ENCODE results near the gene KIF26A.

KIF26A gene

DNA sequence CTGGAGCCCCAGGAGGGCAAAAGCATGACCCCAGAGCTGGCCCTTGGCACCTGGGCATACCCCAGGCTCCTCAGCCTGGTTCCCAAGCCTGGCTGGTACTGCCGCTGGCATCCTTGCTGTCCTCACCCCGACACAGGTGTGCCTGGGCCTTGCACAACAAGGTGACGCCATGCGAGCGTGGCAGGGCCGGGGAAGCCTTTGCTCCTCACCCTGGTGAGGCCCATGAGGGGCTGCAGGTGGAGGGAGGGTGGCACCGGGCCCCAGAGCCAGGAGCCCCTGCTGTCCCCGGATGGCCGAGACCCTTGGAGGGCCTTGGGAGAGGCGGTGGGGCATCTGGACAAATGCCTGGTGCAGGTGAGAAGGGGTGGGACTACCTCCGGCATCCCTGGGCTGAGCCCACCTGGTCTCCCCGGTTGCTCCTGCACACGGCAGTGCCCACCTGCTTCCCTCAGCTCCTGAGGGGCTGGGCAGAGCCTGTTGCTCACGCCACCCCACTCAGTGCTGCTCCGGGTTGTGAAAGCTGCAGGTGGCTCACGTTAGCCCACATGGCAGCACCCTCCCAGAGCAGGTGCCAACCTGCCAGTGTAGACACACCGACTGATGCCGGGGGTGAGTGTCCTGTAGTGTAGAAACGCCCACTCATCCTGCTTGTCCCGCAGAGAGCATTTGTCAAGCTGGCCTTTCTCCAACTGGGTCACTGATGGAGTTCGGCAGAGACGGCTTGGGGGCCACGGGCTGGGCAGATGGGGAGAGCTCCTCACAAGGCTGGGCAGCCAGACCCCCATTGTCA is 24.6 kb upstream of the KIF26A start:
- Histone ChIP-seq H3K27ac (no peak overlapping the region), H3K9ac (no peak overlapping the region), H3K4me2 (no peak overlapping the region), H3K36me3 (no peaks in the 10 kb centered on the region), H3K27me3 (peaks cover 48 to 55% (median 52%) of the 10 kb centered on the region in 11 experiments), H3K9me3 (replicated peaks in 1 of 11) (peaks cover 0 to 6% (median 0%) of the 10 kb centered on the region in 11 experiments; a peak in 1 of 22 replicates), H3K4me1 (peaks cover 9 to 38% (median 28%) of the 10 kb centered on the region in 10 experiments; a peak in 19 of 20 replicates), H3K4me3 (no peak overlapping the region), H4K20me1 (peaks cover 0 to 55% (median 7%) of the 10 kb centered on the region in 11 experiments; a peak in 10 of 22 replicates)
- TF ChIP-seq Cebpa-rat (IDR thresholded peaks at IDR 0.05): no peak

GRCh38 chr14:104114421-104115130 is 23.8 kb upstream of the KIF26A start:
- Histone ChIP-seq H3K4me1 (peaks cover 9 to 45% (median 36%) of the 10 kb centered on the region in 10 experiments; a peak in 19 of 20 replicates), H4K20me1 (peaks cover 0 to 60% (median 7%) of the 10 kb centered on the region in 11 experiments; a peak in 10 of 22 replicates), H3K27ac (no peak overlapping the region), H3K9me3 (replicated peaks in 1 of 11) (peaks cover 0 to 6% (median 0%) of the 10 kb centered on the region in 11 experiments; a peak in 1 of 22 replicates), H3K27me3 (peaks cover 54 to 63% (median 58%) of the 10 kb centered on the region in 11 experiments), H3K4me3 (no peak overlapping the region), H3K4me2 (no peak overlapping the region), H3K9ac (no peak overlapping the region), H3K36me3 (no peaks in the 10 kb centered on the region)
- no peak for TF ChIP-seq Cebpa-rat (IDR thresholded peaks at IDR 0.05)

DNA sequence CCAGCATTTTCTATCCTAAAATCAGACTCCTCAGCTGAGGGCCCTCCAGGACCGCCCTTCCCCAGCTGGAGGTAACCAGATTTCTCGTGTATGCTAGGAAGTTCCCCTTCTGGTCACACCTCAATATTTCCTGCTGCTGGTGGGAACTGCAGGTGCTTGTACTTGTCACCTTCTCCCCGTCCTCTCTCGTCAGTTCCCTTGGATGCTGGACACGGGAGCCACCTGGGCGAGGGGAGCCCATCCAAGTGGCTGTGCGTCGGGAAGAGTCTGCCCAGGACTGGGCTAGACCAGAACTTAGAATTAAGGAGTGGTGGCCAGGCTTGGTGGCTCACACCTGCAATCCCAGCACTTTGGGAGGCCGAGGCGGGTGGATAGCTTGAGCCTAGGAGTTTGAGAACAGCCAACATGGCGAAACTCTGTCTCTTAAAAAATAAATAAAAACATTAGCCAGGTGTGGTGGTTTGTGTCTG is 23.2 kb upstream of the KIF26A start:
- peaks cover 9 to 45% (median 38%) of the 10 kb centered on the region in 10 experiments; a peak in 19 of 20 replicates for H3K4me1 ChIP-seq
- peaks cover 0 to 63% (median 7%) of the 10 kb centered on the region in 11 experiments; a peak in 10 of 22 replicates for H4K20me1 ChIP-seq
- H3K4me2 ChIP-seq: no peak overlapping the region
- TF ChIP-seq Cebpa-rat (IDR thresholded peaks at IDR 0.05): no peak
- H3K9me3 ChIP-seq (replicated peaks in 1 of 11): peaks cover 0 to 6% (median 0%) of the 10 kb centered on the region in 11 experiments; a peak in 1 of 22 replicates
- no peak overlapping the region for H3K27ac ChIP-seq
- no peak overlapping the region for H3K9ac ChIP-seq
- no peaks in the 10 kb centered on the region for H3K36me3 ChIP-seq
- H3K27me3 ChIP-seq: peaks cover 54 to 68% (median 58%) of the 10 kb centered on the region in 11 experiments
- no peak overlapping the region for H3K4me3 ChIP-seq

GRCh38 chr14:104115691-104116287 is 22.6 kb upstream of the KIF26A start:
- no peak overlapping the region for H3K27ac ChIP-seq
- peaks cover 54 to 68% (median 58%) of the 10 kb centered on the region in 11 experiments for H3K27me3 ChIP-seq
- H3K4me3 ChIP-seq: peak overlapping the region; percentile 55 to 73 (median 63); a peak in 17 of 20 replicates

DNA sequence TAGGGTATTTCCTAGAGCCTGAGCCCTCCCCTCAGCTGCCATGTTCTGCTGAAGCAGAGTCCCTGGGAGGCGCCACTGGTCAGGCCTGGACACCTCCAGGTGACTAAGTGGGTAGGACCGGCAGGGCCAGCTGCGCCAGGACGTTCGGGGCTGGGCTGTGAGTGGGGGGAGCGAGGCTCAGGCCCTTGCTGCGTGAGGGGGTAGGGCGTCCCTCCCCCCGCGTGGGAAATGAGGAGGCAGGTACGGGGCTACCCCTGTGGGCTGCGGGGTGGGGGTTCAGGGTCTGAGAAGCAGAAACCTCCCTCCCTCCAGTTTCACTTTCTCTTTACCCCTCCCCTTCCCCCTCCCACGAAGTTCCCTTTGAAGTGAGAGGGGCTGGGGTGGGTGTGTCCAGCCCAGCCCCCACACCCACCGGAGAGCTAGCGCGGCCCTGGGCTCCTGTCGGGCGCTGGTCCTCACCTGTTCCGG is 22.1 kb upstream of the KIF26A start:
- peaks cover 0 to 62% (median 7%) of the 10 kb centered on the region in 11 experiments; a peak in 10 of 22 replicates for H4K20me1 ChIP-seq
- H3K4me2 ChIP-seq: peak overlapping the region; percentile 94 to 98 (median 97)
- TF ChIP-seq Cebpa-rat (IDR thresholded peaks at IDR 0.05): no peak
- peak overlapping the region; percentile 55 to 73 (median 63) for H3K4me3 ChIP-seq
- H3K4me1 ChIP-seq: peaks cover 9 to 38% (median 30%) of the 10 kb centered on the region in 10 experiments; a peak in 19 of 20 replicates
- peaks cover 54 to 68% (median 58%) of the 10 kb centered on the region in 11 experiments for H3K27me3 ChIP-seq
- H3K27ac ChIP-seq: no peak overlapping the region
- H3K9ac ChIP-seq: peak overlapping the region in 9 of 11 experiments; percentile 29 to 76 (median 47); a peak in 13 of 22 replicates
- no peaks in the 10 kb centered on the region for H3K36me3 ChIP-seq
- peaks cover 0 to 6% (median 0%) of the 10 kb centered on the region in 11 experiments; a peak in 1 of 22 replicates for H3K9me3 ChIP-seq (replicated peaks in 1 of 11)

More at GRCh38 chr14:104115691-104116287, 22.6 kb upstream of the KIF26A start:
- 0 out of 22 replicates have a peak overlapping the region, but pooled peaks of 1 of the 11 experiments have one; percentile 44 for H3K9ac ChIP-seq
- peaks cover 0 to 62% (median 7%) of the 10 kb centered on the region in 11 experiments; a peak in 10 of 22 replicates for H4K20me1 ChIP-seq
- no peak for TF ChIP-seq Cebpa-rat (IDR thresholded peaks at IDR 0.05)
- H3K9me3 ChIP-seq (replicated peaks in 1 of 11): peaks cover 0 to 6% (median 0%) of the 10 kb centered on the region in 11 experiments; a peak in 1 of 22 replicates
- H3K36me3 ChIP-seq: no peaks in the 10 kb centered on the region
- peak overlapping the region; percentile 94 to 98 (median 97); a peak in 21 of 22 replicates for H3K4me2 ChIP-seq
- peaks cover 9 to 40% (median 32%) of the 10 kb centered on the region in 10 experiments; a peak in 19 of 20 replicates for H3K4me1 ChIP-seq

DNA sequence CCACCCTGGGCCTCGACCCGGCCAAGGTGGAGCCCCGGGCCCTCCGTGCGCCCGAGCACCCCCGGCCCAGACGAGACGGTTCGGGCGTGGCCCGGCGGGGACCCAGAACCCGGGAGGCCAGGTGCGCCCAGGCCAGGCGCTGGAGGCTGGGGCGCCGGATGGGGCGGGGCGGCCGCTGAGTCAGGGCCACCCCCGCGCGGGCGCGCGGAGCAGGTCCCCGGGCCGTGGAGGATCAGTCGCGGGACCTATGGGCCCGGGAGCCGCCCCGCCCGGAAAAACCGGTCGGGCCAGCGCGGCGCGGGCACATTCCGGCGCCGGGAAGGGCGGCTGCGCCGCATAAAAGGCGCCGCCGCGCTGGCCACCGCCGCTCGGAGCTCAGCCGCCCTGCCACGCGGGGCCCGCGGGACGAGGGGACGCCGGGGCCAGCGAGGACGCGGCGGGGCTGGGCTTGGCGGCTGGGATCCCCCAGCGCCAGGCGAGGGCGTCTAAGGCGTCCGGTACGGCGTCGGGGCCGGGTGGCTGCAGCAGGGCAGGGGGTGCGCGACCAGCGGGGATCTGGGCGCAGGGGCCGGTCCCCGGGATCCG is 21.5 kb upstream of the KIF26A start:
- TF ChIP-seq Cebpa-rat (IDR thresholded peaks at IDR 0.05): no peak
- peaks cover 54 to 68% (median 58%) of the 10 kb centered on the region in 11 experiments for H3K27me3 ChIP-seq
- H3K36me3 ChIP-seq: no peaks in the 10 kb centered on the region
- peak overlapping the region; percentile 94 to 98 (median 97) for H3K4me2 ChIP-seq
- H3K27ac ChIP-seq: no peak overlapping the region
- H3K4me1 ChIP-seq: peaks cover 9 to 38% (median 30%) of the 10 kb centered on the region in 10 experiments; a peak in 19 of 20 replicates
- peak overlapping the region; percentile 55 to 73 (median 63) for H3K4me3 ChIP-seq
- H3K9ac ChIP-seq: peak overlapping the region in 9 of 11 experiments; percentile 29 to 76 (median 47); a peak in 13 of 22 replicates
- peaks cover 0 to 62% (median 7%) of the 10 kb centered on the region in 11 experiments; a peak in 10 of 22 replicates for H4K20me1 ChIP-seq
- H3K9me3 ChIP-seq (replicated peaks in 1 of 11): peaks cover 0 to 6% (median 0%) of the 10 kb centered on the region in 11 experiments; a peak in 1 of 22 replicates

- peaks cover 9 to 38% (median 30%) of the 10 kb centered on the region in 10 experiments; a peak in 19 of 20 replicates for H3K4me1 ChIP-seq
- H3K4me3 ChIP-seq: peak overlapping the region; percentile 55 to 73 (median 63); a peak in 19 of 20 replicates
- peak overlapping the region; percentile 94 to 98 (median 97) for H3K4me2 ChIP-seq
- peak overlapping the region in 2 of 11 experiments; percentile 61 to 76; a peak in 3 of 22 replicates for H3K9ac ChIP-seq
- no peak for TF ChIP-seq Cebpa-rat (IDR thresholded peaks at IDR 0.05)
- H3K27ac ChIP-seq: no peak overlapping the region
- peaks cover 54 to 68% (median 58%) of the 10 kb centered on the region in 11 experiments for H3K27me3 ChIP-seq
- H3K36me3 ChIP-seq: no peaks in the 10 kb centered on the region
- peaks cover 0 to 6% (median 0%) of the 10 kb centered on the region in 11 experiments; a peak in 1 of 22 replicates for H3K9me3 ChIP-seq (replicated peaks in 1 of 11)
- H4K20me1 ChIP-seq: peaks cover 0 to 62% (median 7%) of the 10 kb centered on the region in 11 experiments; a peak in 10 of 22 replicates
Measured at GRCh38 chr14:104117341-104118005, 20.9 kb upstream of the KIF26A start.
